Right lobe of liver (tissue), 6 donors: Measurements from ENCODE around the gene CCDC85C. TPM values are rescaled to one million over a fixed set of nuclear protein-coding genes. Genes with fewer than 3 reads are reported as not detected.

Source experiments
- ATAC-seq, 4 donors: fragments of 200-7000 bp; cut with Tn5 transposase; one replicate each; pipeline ENCODE4 v1.9.1; 2020; ENCODE audit warnings: mild to moderate bottlenecking in 4 of 4, moderate library complexity in 4 of 4
- DNase-seq, 3 donors: peaks; one replicate each; pipeline ENCODE4 v3.0.0-alpha.2; 2020
- H3K27ac ChIP-seq, 3 donors: fragments of 200-600 bp; one replicate each; pipeline ENCODE4 v1.8.0; 2022
- H3K27me3 ChIP-seq, 2 donors: fragments of 200-600 bp; one replicate each; pipeline ENCODE4 v1.8.0; 2022
- H3K36me3 ChIP-seq, 4 donors: fragments of 200-600 bp; sonication (generic) in 1 of 4; one replicate each; pipeline versions ENCODE4 v1.5.1 to v1.8.0; 2017 to 2022; ENCODE audit warnings: control low read depth in 1 of 4
- H3K4me1 ChIP-seq, 4 donors: fragments of 200-600 bp; sonication (generic) in 1 of 4; one replicate each; pipeline versions ENCODE4 v1.5.1 to v1.8.0; 2017 to 2022; ENCODE audit warnings: control low read depth in 1 of 4
- H3K4me3 ChIP-seq, 3 donors: fragments of 200-600 bp; one replicate each; pipeline ENCODE4 v1.8.0; 2022
- H3K9me3 ChIP-seq, 4 donors: fragments of 200-600 bp; sonication (generic) in 1 of 4; one replicate each; pipeline versions ENCODE4 v1.5.1 to v1.8.0; 2017 to 2022; ENCODE audit warnings: control low read depth in 1 of 4
- CTCF ChIP-seq, 4 donors: fragments of 200-600 bp in 3 of 4; fragments of 450-650 bp in 1 of 4; IDR thresholded peaks; one replicate each; pipeline versions ENCODE4 v1.5.1 to v1.8.0; 2016 to 2022; ENCODE audit warnings: antibody characterized with exemption in 4 of 4, mild to moderate bottlenecking in 2 of 4
- POLR2A ChIP-seq: fragments of 450-650 bp; IDR thresholded peaks from one replicate; pipeline ENCODE4 v1.6.1; 2017; ENCODE audit warnings: antibody characterized with exemption, mild to moderate bottlenecking
- WGBS: methylation state at CpG from one replicate; pipeline ENCODE4 v1.1.6; 2018; ENCODE audit warnings: low coverage, low lambda C conversion rate; ENCODE audit not compliant: insufficient coverage; ENCODE audit errors: missing lambda C conversion rate; 5-methylcytosine and 5-hydroxymethylcytosine counted together
- intact Hi-C, 2 donors: fragments of 100-400 bp; cut with DNase I; formaldehyde crosslinking; loops; one replicate each; pipeline versions ENCODE4 v1.11.2 to v1.14.1; 2022
- total RNA-seq, 6 experiments: library from RNA; depleted of rRNA in 2 of 6; stranded (reverse); fragments of >200 nt in 2 of 6; fragmentation: NEBNext Ultra II Directional in 3 of 6; extraction: Animal tissue kit (Norgen Biotek cat#: 25700) in 3 of 6; gene quantifications; one replicate each; pipeline versions ENCODE4 v1.1.0 to v1.2.4, GENCODE V29; 2016 to 2023
- donor health status: DM: no; HTN: yes; CAD: no.
- donor health status: DM: no; HTN: no; CAD: no.
- donor health status: DM: no; HTN: no; CAD: no.
- donor health status: DM: no; HTN: yes; CAD: no.
- donor health status: DM: no; HTN: yes; CAD: no.

The CCDC85C gene
- total RNA-seq, 6 experiments from 2014 or later = 13.6 to 32.8 (median 21.8) TPM

DNA sequence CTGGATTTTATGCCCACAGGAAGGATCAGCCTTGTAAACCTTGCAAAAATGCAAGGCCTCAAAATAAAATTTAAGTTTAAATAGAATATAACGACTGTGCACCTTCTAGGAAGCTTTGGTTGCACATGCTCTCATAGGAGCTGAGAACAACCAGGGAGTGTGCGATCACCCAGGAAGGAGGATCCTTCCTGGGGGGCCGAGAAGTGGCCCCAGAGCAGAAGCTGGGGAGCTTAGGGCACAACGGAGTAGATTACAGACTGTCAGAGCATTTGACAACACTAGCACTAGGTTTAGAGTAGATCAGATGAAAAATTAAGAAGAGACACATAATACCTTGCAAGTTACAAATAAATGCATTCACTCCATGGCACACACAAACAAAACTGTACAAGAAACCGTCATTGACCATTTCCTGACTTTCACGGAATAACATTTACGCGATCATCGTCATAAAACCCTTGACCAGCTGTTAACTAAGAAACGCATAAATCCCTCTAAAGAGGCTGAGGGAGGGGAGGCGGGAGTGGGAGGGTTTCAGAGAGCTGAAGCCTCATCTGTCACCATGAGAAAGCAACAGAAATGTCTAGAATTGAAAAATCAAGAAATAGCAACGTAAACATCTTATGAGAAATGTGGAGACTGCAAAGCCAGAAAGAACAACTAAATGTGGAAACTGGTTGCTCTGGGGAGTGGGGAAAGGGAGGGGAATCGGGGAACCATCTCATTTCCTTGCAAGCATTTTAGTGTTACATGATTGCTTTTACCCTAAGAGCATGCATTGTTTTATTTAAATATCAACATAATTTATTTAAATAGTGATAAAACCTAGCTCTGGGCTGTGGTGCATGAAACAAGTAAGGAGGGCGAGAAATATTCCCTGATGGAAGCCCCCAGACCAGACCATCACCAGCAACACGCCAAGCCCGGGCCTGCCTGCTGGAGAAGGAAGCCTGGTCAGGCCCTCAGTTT is 13.1 kb upstream of the CCDC85C start:
- no peak overlapping the region for H3K27ac ChIP-seq
- no peaks in the 10 kb centered on the region for H3K27me3 ChIP-seq
- no peak for TF ChIP-seq CTCF (IDR thresholded peaks at IDR 0.05)
- no peak for TF ChIP-seq POLR2A
- DNase-seq (no peak), ATAC-seq (no peak)
- no peak overlapping the region for H3K4me3 ChIP-seq
- intact Hi-C loops = no loop called here
- H3K4me1 ChIP-seq = no peaks in the 10 kb centered on the region
- H3K9me3 ChIP-seq = no peaks in the 10 kb centered on the region
- WGBS = 61% methylated on average over 16 of the region's 16 CpGs
- no peaks in the 10 kb centered on the region for H3K36me3 ChIP-seq

- intact Hi-C loops = no loop called here
- H3K4me3 ChIP-seq = no peak overlapping the region
- H3K36me3 ChIP-seq = no peaks in the 10 kb centered on the region
- DNase-seq (no peak), ATAC-seq (no peak)
- TF ChIP-seq CTCF (IDR thresholded peaks at IDR 0.05) = no peak
- no peak for TF ChIP-seq POLR2A
- H3K27me3 ChIP-seq = no peaks in the 10 kb centered on the region
- 50% methylated on average over 7 of the region's 7 CpGs for WGBS
- H3K4me1 ChIP-seq = no peaks in the 10 kb centered on the region
- no peaks in the 10 kb centered on the region for H3K9me3 ChIP-seq
- no peak overlapping the region for H3K27ac ChIP-seq
These were observed 11.6 kb upstream of the CCDC85C start for GRCh38 chr14:99615497-99616157.

DNA sequence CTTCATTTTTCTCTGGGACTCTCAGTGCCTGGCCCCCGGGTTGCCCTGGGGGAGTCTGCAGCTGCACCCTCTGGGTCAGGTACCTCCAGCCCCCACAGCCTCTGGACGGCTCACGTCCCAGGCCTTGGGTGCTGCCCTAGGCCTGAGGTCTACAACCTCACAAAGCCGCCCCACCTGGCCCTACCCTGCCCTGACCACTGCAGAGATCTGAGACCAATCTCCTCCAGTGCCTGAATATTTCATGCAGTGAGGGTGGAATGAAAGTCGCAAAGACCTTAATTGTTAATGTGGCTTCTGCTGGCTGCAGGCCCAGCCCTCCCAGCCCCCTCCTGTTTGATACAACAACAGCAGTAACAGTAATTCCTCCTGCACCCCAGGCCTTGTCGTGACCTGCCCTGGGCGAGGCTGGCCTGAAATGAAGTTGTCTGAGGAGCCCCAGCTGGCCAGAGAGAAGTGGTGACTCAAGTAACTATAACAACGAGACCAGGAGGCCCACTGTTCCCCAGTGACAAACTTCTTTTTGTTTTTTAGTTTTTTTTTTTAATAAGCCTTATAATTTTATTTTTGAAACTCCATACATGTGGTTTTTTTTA is 8.8 kb upstream of the CCDC85C start:
- Histone ChIP-seq H3K27ac (no peak overlapping the region), H3K27me3 (no peaks in the 10 kb centered on the region), H3K4me1 (no peaks in the 10 kb centered on the region), H3K9me3 (no peaks in the 10 kb centered on the region), H3K4me3 (no peak overlapping the region), H3K36me3 (no peaks in the 10 kb centered on the region)
- no peak for DNase-seq
- ATAC-seq = peak in 1 of 4 donors; percentile 24
- no peak for TF ChIP-seq CTCF (IDR thresholded peaks at IDR 0.05)
- no peak for TF ChIP-seq POLR2A
- WGBS = 90% methylated on average over 6 of the region's 8 CpGs
- intact Hi-C loops = no loop called here

DNA sequence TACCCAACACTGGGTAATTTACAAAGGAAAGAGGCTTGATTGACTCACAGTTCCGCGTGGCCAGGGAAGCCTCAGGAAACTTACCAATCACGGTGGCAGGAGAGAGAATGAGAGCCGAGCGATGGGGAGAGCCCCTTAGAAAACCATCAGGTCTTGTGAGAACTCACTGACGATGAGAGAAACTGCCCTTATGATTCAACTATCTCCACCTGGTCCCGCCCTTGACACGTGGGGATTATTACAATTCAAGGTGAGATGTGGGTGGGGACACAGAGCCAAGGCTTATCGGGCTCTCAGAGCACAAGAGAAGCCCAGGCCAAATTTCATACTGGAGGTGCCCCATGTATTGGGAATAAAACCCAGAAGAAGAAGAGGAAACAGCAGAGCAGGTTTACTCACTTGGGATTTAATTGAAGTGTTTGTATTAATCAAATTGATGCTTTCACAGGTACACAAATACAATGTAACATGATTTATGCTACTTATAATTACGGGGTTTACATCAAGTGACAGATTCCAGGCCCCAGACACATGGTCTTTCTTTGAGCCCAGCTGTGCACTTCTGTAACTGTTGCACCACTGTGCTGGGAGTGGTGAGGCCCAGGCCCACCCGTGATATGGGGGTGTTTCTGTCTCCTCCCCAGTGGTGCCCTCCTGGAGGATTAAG is 8.2 kb upstream of the CCDC85C start:
- 72% methylated on average over 7 of the region's 11 CpGs for WGBS
- H3K27me3 ChIP-seq = no peaks in the 10 kb centered on the region
- no peak overlapping the region for H3K4me3 ChIP-seq
- H3K36me3 ChIP-seq = no peaks in the 10 kb centered on the region
- ATAC-seq (no peak), DNase-seq (no peak)
- no peaks in the 10 kb centered on the region for H3K4me1 ChIP-seq
- no peak for TF ChIP-seq CTCF (IDR thresholded peaks at IDR 0.05)
- TF ChIP-seq POLR2A = no peak
- no peaks in the 10 kb centered on the region for H3K9me3 ChIP-seq
- no peak overlapping the region for H3K27ac ChIP-seq
- intact Hi-C loops = no loop called here
